Fibroblast of the conjunctiva (primary cell): Measurements from ENCODE around the gene TTLL12.

Experiments used
- DNase-seq: peaks from one replicate; pipeline ENCODE4 v3.0.0-alpha.2; 2010; ENCODE audit warnings: low read depth

The TTLL12 gene

GRCh38 chr22:43186272-43187170, at the start of gene TTLL12:
Gene TTLL12, minus strand, starts transcription at chr22:43187134. Its CDS starts 65 bp downstream, at chr22:43187069.
- DNase-seq, result no peak

- no peak for DNase-seq
Observed at GRCh38 chr22:43235445-43236409, 48.8 kb upstream of the TTLL12 start.

- no peak for DNase-seq
Observed at GRCh38 chr22:43234264-43234988, 47.5 kb upstream of the TTLL12 start.

GRCh38 chr22:43233529-43233928, 46.6 kb upstream of the TTLL12 start:
- DNase-seq, result no peak

- DNase-seq, result no peak
Observed at GRCh38 chr22:43232445-43232844, 45.5 kb upstream of the TTLL12 start.

GRCh38 chr22:43231724-43232034, 44.7 kb upstream of the TTLL12 start:
- DNase-seq, result no peak

- peak; percentile 17 for DNase-seq
Observed at GRCh38 chr22:43230971-43231723, 44.2 kb upstream of the TTLL12 start.

- DNase-seq, result no peak
Observed at GRCh38 chr22:43230571-43230970, 43.6 kb upstream of the TTLL12 start.

- DNase-seq, result no peak
Observed at GRCh38 chr22:43228863-43229262, 41.9 kb upstream of the TTLL12 start.

- peak; percentile 8 for DNase-seq
Observed at GRCh38 chr22:43228330-43228729, 41.4 kb upstream of the TTLL12 start.

GRCh38 chr22:43227239-43227630, 40.3 kb upstream of the TTLL12 start:
- DNase-seq, result no peak

GRCh38 chr22:43226377-43227238, 39.7 kb upstream of the TTLL12 start:
- no peak for DNase-seq

GRCh38 chr22:43225609-43226008, 38.7 kb upstream of the TTLL12 start:
- DNase-seq, result no peak

- no peak for DNase-seq
Observed at GRCh38 chr22:43222987-43223386, 36.1 kb upstream of the TTLL12 start.

- DNase-seq, result no peak
Observed at GRCh38 chr22:43222262-43222661, 35.3 kb upstream of the TTLL12 start.

- DNase-seq, result no peak
Observed at GRCh38 chr22:43220625-43221380, 33.9 kb upstream of the TTLL12 start.

GRCh38 chr22:43218786-43219185, 31.9 kb upstream of the TTLL12 start:
- no peak for DNase-seq

- no peak for DNase-seq
Observed at GRCh38 chr22:43217285-43218030, 30.5 kb upstream of the TTLL12 start.

- no peak for DNase-seq
Observed at GRCh38 chr22:43216738-43217137, 29.8 kb upstream of the TTLL12 start.
